Activated naive CD8-positive, alpha-beta T cell treated with anti-CD3 and anti-CD28 coated beads for 36 hours (primary cell): Measurements from ENCODE around the gene DOCK6. TPM values are rescaled to one million over a fixed set of nuclear protein-coding genes. Genes with fewer than 3 reads are reported as not detected.

Experiments used
- DNase-seq: peaks from one replicate; pipeline ENCODE4 v3.0.0; 2021
- H3K27ac Mint-ChIP-seq: one replicate; pipeline ENCODE4 v1.8.0; 2022; ENCODE audit warnings: mild to moderate bottlenecking, moderate library complexity, mixed read lengths
- H3K27me3 Mint-ChIP-seq: one replicate; pipeline ENCODE4 v1.8.0; 2022; ENCODE audit warnings: mild to moderate bottlenecking, mixed read lengths
- H3K36me3 Mint-ChIP-seq: one replicate; pipeline ENCODE4 v1.8.0; 2021; ENCODE audit warnings: mild to moderate bottlenecking, mixed read lengths
- H3K4me1 Mint-ChIP-seq: one replicate; pipeline ENCODE4 v1.8.0; 2021; ENCODE audit warnings: mixed read lengths
- H3K4me3 Mint-ChIP-seq: one replicate; pipeline ENCODE4 v1.8.0; 2022; ENCODE audit warnings: mild to moderate bottlenecking, moderate library complexity, mixed read lengths
- H3K9me3 Mint-ChIP-seq: one replicate; pipeline ENCODE4 v1.8.0; 2022; ENCODE audit warnings: mixed read lengths
- total RNA-seq, 2 experiments: library from RNA; stranded (reverse); gene quantifications; one replicate each; pipeline ENCODE4 v1.2.3, GENCODE V29; 2021

Gene DOCK6
- total RNA-seq, 2 experiments from 2014 or later, result 3.3 to 4.8 TPM

DNA sequence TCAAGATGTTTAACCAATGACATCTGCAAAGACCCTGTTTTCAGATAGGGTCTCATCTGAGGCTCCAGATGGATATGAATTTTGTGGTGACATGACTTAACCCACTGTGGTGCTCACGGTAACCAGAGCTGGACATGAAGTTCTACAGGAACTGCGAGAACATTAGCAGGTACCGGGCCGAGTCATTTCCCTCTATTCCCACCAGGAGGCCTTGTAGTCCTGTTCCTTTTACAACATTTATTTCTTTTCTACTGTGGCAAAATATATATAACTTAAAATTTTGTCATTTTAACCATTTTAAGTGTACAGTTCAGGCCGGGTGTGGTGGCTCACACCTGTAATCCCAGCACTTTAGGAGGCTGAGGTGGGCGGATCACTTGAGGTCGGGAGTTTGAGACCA, 26.0 kb upstream of the DOCK6 start:
- Mint-ChIP-seq H3K27ac (no peak overlapping the region), H3K4me3 (no peak overlapping the region), H3K27me3 (peaks cover 78% of the 10 kb centered on the region), H3K9me3 (no peaks in the 10 kb centered on the region), H3K36me3 (no peaks in the 10 kb centered on the region), H3K4me1 (peaks cover 3% of the 10 kb centered on the region)
- no peak for DNase-seq

- no peak for DNase-seq
- no peaks in the 10 kb centered on the region for H3K36me3 Mint-ChIP-seq
- H3K27ac Mint-ChIP-seq, result no peak overlapping the region
- H3K27me3 Mint-ChIP-seq, result peaks cover 85% of the 10 kb centered on the region
- no peak overlapping the region for H3K4me3 Mint-ChIP-seq
- H3K4me1 Mint-ChIP-seq, result peaks cover 3% of the 10 kb centered on the region
- no peaks in the 10 kb centered on the region for H3K9me3 Mint-ChIP-seq
These were observed 24.1 kb upstream of the DOCK6 start for GRCh38 chr19:11286312-11286974.

DNA sequence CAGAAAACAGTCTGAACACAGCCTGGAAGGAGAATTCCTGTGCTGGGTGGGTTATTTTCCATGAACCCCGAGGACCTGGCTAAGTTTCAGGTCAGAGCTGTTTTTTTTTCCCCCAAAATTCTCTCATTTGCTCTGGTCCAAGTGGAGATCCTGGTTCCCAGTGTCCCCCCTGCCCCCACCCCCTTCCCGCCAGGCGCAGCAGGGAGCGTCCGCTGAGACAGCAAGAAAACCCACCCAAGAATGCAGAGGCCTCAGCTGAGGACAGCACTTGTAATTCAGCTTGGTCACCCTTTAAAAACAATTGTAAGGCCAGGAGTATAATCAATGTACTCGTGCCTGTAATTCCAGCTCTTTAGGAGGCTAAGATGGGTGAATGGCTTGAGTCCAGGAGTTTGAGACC, 22.2 kb upstream of the DOCK6 start:
- peaks cover 8% of the 10 kb centered on the region for H3K4me1 Mint-ChIP-seq
- no peaks in the 10 kb centered on the region for H3K36me3 Mint-ChIP-seq
- H3K27ac Mint-ChIP-seq, result no peak overlapping the region
- peaks cover 76% of the 10 kb centered on the region for H3K27me3 Mint-ChIP-seq
- H3K9me3 Mint-ChIP-seq, result peaks cover 2% of the 10 kb centered on the region
- H3K4me3 Mint-ChIP-seq, result no peak overlapping the region
- no peak for DNase-seq

- H3K9me3 Mint-ChIP-seq, result peaks cover 9% of the 10 kb centered on the region
- no peak overlapping the region for H3K4me3 Mint-ChIP-seq
These were observed 19.2 kb upstream of the DOCK6 start for GRCh38 chr19:11281356-11282049.

GRCh38 chr19:11279505-11280236, 17.3 kb upstream of the DOCK6 start:
- peaks cover 70% of the 10 kb centered on the region for H3K27me3 Mint-ChIP-seq
- peaks cover 9% of the 10 kb centered on the region for H3K4me1 Mint-ChIP-seq
- no peak overlapping the region for H3K4me3 Mint-ChIP-seq
- peaks cover 9% of the 10 kb centered on the region for H3K9me3 Mint-ChIP-seq
- peak; percentile 41 for DNase-seq
- no peaks in the 10 kb centered on the region for H3K36me3 Mint-ChIP-seq
- H3K27ac Mint-ChIP-seq, result no peak overlapping the region

More at GRCh38 chr19:11281356-11282049, 19.2 kb upstream of the DOCK6 start:
- peaks cover 9% of the 10 kb centered on the region for H3K4me1 Mint-ChIP-seq
- no peak overlapping the region for H3K27ac Mint-ChIP-seq
- H3K27me3 Mint-ChIP-seq, result peaks cover 70% of the 10 kb centered on the region
- no peak for DNase-seq
- no peaks in the 10 kb centered on the region for H3K36me3 Mint-ChIP-seq

DNA sequence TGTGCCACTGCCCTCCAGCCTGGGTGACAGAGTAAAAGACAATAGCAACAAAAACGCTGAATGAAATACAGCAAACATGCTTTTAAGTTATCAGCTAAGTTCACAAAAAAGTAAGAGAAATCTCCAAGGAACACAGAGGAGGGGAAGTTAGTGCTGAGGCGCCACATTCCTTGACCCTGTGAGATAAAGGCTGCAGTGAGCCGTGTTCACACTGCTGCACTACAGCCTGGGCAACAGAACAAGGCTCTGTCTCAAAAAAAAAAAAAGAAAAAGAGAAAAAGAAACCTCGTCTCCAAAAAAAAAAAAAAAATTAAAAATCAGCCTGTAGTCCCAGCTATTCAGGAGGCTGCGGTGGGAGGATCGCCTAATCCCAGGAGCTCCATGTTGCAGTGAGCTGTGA, 16.3 kb upstream of the DOCK6 start:
- Mint-ChIP-seq H3K4me3 (no peak overlapping the region), H3K9me3 (peaks cover 9% of the 10 kb centered on the region), H3K27me3 (peaks cover 72% of the 10 kb centered on the region), H3K27ac (no peak overlapping the region), H3K4me1 (peaks cover 9% of the 10 kb centered on the region), H3K36me3 (no peaks in the 10 kb centered on the region)
- DNase-seq, result no peak

- DNase-seq, result no peak
- Mint-ChIP-seq H3K27me3 (peaks cover 73% of the 10 kb centered on the region), H3K27ac (no peak overlapping the region), H3K4me1 (peaks cover 4% of the 10 kb centered on the region), H3K4me3 (no peak overlapping the region), H3K36me3 (no peaks in the 10 kb centered on the region), H3K9me3 (peaks cover 8% of the 10 kb centered on the region)
These were observed 12.3 kb upstream of the DOCK6 start for GRCh38 chr19:11274533-11275086.

- Mint-ChIP-seq H3K4me1 (no peaks in the 10 kb centered on the region), H3K9me3 (peaks cover 7% of the 10 kb centered on the region), H3K4me3 (no peak overlapping the region), H3K36me3 (no peaks in the 10 kb centered on the region), H3K27me3 (peaks cover 77% of the 10 kb centered on the region), H3K27ac (no peak overlapping the region)
- DNase-seq, result no peak
These were observed 11.7 kb upstream of the DOCK6 start for GRCh38 chr19:11273989-11274388.

DNA sequence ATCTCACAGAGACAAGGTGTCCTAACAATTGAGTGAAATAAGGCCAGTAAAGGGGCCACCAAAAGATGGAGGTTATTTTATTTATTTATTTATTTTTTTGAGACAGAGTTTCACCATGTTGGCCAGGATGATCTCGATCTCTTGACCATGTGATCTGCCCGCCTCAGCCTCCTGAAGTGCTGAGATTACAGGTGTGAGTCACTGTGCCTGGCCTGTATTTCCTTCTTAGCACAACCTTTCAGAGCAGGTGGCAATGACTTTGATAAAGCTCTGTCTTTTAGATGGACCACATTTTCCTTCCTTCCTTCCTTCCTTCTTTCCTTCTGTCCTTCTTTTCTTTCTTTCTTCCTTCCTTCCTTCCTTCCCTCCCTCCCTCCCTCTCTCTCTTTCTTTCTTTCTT, 11.0 kb upstream of the DOCK6 start:
- peaks cover 79% of the 10 kb centered on the region for H3K27me3 Mint-ChIP-seq
- no peak for DNase-seq

GRCh38 chr19:11269408-11269807, 7.1 kb upstream of the DOCK6 start:
- Mint-ChIP-seq H3K27me3 (peaks cover 84% of the 10 kb centered on the region), H3K36me3 (no peaks in the 10 kb centered on the region), H3K9me3 (no peaks in the 10 kb centered on the region)

More for the DNA sequence above, 11.0 kb upstream of the DOCK6 start:
- Mint-ChIP-seq H3K4me1 (no peaks in the 10 kb centered on the region), H3K27ac (no peak overlapping the region), H3K4me3 (no peak overlapping the region), H3K36me3 (no peaks in the 10 kb centered on the region), H3K9me3 (peaks cover 7% of the 10 kb centered on the region)

DNA sequence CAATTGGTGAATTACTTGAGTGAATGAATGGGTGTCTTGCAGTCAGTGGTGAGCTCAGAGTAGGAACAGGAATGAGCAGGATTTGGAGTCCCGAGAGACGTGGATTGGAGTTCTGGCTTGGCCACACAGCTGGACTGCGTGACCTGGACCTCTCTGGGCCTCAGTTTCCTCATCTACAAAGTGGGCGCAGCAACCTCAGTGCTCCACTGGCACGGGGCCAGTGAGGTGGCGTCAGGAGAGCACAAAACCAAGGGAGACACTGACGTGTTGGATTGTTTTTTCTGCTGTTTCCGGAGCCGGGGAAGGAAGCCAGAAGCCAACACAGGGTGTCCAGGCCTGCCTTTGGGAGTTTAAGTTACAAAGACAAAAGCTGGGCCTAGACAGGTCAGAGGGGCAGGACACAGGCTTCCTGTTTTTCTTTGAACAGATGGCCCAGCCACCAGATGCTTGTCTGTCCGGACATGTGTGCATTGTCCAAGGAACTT, 6.5 kb upstream of the DOCK6 start:
- no peak overlapping the region for H3K27ac Mint-ChIP-seq
- H3K9me3 Mint-ChIP-seq, result no peaks in the 10 kb centered on the region
- no peak for DNase-seq
- no peak overlapping the region for H3K4me3 Mint-ChIP-seq
- no peaks in the 10 kb centered on the region for H3K4me1 Mint-ChIP-seq
- H3K36me3 Mint-ChIP-seq, result no peaks in the 10 kb centered on the region
- H3K27me3 Mint-ChIP-seq, result peaks cover 83% of the 10 kb centered on the region

More at GRCh38 chr19:11269408-11269807, 7.1 kb upstream of the DOCK6 start:
- Mint-ChIP-seq H3K4me3 (no peak overlapping the region), H3K4me1 (no peaks in the 10 kb centered on the region), H3K27ac (no peak overlapping the region)
- DNase-seq, result no peak

- no peaks in the 10 kb centered on the region for H3K4me1 Mint-ChIP-seq
- H3K4me3 Mint-ChIP-seq, result no peak overlapping the region
- H3K27ac Mint-ChIP-seq, result no peak overlapping the region
- H3K9me3 Mint-ChIP-seq, result no peaks in the 10 kb centered on the region
- H3K36me3 Mint-ChIP-seq, result no peaks in the 10 kb centered on the region
- no peak for DNase-seq
- H3K27me3 Mint-ChIP-seq, result peaks cover 83% of the 10 kb centered on the region
These were observed 5.2 kb upstream of the DOCK6 start for GRCh38 chr19:11267316-11268085.

- Mint-ChIP-seq H3K9me3 (no peaks in the 10 kb centered on the region), H3K4me3 (no peak overlapping the region), H3K4me1 (no peaks in the 10 kb centered on the region), H3K27ac (no peak overlapping the region), H3K36me3 (no peaks in the 10 kb centered on the region), H3K27me3 (peaks cover 85% of the 10 kb centered on the region)
- no peak for DNase-seq
These were observed 3.5 kb upstream of the DOCK6 start for GRCh38 chr19:11265785-11266236.

DNA sequence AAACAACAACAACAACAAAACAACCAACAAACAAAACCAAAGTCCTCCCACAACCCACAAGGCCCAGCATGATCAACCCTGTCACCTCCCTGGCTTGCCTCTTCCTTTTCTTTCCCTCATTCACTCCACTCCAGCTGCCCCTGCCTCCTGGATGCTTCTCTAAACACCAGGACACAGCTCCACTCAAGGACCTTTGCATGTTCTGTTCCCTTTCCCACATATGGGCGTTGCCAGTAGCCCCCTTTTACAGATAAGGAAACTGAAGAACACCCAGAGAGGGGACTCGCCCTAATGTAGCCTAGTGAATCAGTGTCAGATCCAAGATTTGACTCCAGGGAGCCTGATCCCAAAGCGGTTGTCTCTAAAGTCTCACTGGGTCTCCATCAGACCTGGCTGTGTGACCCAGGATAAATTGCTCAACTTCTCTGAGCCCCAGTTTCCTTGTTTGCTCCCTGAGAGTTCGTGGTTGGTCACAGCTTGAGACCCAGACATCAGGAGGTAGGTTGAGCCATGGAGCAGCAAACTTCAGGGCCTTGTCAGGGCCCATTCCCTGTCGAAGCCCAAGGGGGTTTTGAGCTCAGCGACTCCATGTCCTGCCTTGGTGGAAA, 3.0 kb upstream of the DOCK6 start:
- no peak overlapping the region for H3K4me3 Mint-ChIP-seq
- H3K27me3 Mint-ChIP-seq, result peaks cover 83% of the 10 kb centered on the region
- H3K36me3 Mint-ChIP-seq, result no peaks in the 10 kb centered on the region
- no peaks in the 10 kb centered on the region for H3K4me1 Mint-ChIP-seq
- no peaks in the 10 kb centered on the region for H3K9me3 Mint-ChIP-seq
- H3K27ac Mint-ChIP-seq, result no peak overlapping the region
- DNase-seq, result no peak
